H1 (cell line): ENCODE results near the gene PLA2G4D.

ENCODE experiments used
- CHD1 ChIP-seq: IDR thresholded peaks from 2 replicates; pipeline ENCODE4 v1.6.1; 2012; ENCODE audit warnings: low read depth, low read length, improper control_type of control experiment
- NANOG ChIP-seq: IDR thresholded peaks from 2 replicates; pipeline ENCODE4 v1.6.1; 2011; ENCODE audit warnings: low read length, low read depth, mild to moderate bottlenecking, inconsistent platforms; ENCODE audit not compliant: insufficient read depth, poor library complexity, severe bottlenecking
- POLR2A ChIP-seq, 2 experiments: IDR thresholded peaks; 1 replicate in 1 of 2; 2 replicates in 1 of 2; pipeline ENCODE4 v1.6.1; 2011; ENCODE audit warnings: low read depth in 2 of 2, low read length in 2 of 2, mild to moderate bottlenecking in 2 of 2; ENCODE audit errors: control extremely low read depth in 1 of 2
- RFX5 ChIP-seq: IDR thresholded peaks from 2 replicates; pipeline ENCODE4 v1.6.1; 2011; ENCODE audit warnings: low read depth, low read length, improper control_type of control experiment, borderline replicate concordance
- SIN3A ChIP-seq, 2 experiments: IDR thresholded peaks in 1 of 2; conservative IDR thresholded peaks in 1 of 2; 2 replicates each; pipeline ENCODE4 v1.6.1; 2011 to 2012; ENCODE audit warnings: low read length in 2 of 2, improper control_type of control experiment in 1 of 2, low read depth in 1 of 2, mild to moderate bottlenecking in 1 of 2
- TCF12 ChIP-seq: IDR thresholded peaks from 2 replicates; pipeline ENCODE4 v1.6.1; 2011; ENCODE audit warnings: low read depth, mild to moderate bottlenecking, low read length
- TF ChIP-seq, protein P1 (sequence below), 3 experiments: IDR thresholded peaks; 1 replicate in 2 of 3; 2 replicates in 1 of 3; pipeline versions ENCODE4 v1.5.1 to v1.6.1; 2011; ENCODE audit warnings: low read length in 3 of 3, mild to moderate bottlenecking in 3 of 3, inconsistent platforms in 2 of 3, low read depth in 1 of 3, moderate library complexity in 1 of 3; ENCODE audit not compliant: insufficient read depth in 1 of 3; ENCODE audit errors: control extremely low read depth in 1 of 3
- TF ChIP-seq, protein P2 (sequence below): IDR thresholded peaks from 2 replicates; pipeline ENCODE4 v1.6.1; 2011; ENCODE audit warnings: low read depth, mild to moderate bottlenecking, low read length; ENCODE audit not compliant: insufficient read depth

DNA sequence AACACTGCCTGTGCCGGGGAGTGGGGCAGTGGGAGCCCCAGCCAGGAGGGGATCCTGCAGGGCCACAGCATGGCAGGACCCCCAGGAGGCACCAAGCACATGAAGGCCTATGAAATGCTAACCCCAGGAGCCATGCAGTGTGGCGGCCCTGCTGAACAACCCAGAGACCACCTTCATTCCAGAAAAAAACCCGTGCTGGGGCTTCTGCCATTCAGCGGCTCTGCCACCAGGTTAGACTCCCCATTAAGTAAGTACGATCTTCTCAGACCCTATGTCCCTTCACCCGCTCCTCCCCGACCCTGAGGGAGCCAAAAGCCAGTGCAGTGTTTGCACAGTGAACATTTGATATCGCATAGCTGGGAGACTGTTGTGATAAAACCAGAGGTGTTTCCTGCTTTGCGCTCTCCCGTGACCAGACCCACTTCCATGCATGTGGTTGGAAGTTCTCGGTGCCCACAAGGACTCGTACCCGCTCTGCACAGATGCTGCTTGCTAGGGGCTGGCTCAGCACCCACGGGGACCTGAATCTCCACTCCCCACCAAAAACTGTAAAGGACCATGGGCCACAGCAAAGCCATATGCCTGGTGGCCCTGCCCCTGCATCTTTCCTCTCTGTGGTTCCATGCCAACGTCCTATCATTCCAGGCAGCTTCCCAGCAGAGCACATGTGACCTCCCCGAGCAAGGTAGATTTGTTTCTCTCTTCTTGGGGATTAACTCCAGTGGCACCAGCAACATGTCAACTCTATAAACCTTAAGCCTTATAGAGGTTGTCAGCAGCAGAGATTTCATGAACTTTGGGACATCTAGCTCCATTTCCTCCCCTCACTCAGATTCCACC, 5.3 kb downstream of the PLA2G4D start:
- TF ChIP-seq NANOG: no peak
- TF ChIP-seq SIN3A (conservative IDR thresholded peaks at IDR 0.05 in 1 of 2, IDR thresholded peaks at IDR 0.05 in 1 of 2; ENCODE audit: low read depth in 1 of 2, low read length in 2 of 2): no peak
- TF ChIP-seq, protein P1, sequence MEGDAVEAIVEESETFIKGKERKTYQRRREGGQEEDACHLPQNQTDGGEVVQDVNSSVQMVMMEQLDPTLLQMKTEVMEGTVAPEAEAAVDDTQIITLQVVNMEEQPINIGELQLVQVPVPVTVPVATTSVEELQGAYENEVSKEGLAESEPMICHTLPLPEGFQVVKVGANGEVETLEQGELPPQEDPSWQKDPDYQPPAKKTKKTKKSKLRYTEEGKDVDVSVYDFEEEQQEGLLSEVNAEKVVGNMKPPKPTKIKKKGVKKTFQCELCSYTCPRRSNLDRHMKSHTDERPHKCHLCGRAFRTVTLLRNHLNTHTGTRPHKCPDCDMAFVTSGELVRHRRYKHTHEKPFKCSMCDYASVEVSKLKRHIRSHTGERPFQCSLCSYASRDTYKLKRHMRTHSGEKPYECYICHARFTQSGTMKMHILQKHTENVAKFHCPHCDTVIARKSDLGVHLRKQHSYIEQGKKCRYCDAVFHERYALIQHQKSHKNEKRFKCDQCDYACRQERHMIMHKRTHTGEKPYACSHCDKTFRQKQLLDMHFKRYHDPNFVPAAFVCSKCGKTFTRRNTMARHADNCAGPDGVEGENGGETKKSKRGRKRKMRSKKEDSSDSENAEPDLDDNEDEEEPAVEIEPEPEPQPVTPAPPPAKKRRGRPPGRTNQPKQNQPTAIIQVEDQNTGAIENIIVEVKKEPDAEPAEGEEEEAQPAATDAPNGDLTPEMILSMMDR (IDR thresholded peaks at IDR 0.05; ENCODE audit: control extremely low read depth in 1 of 3, insufficient read depth in 1 of 3, low read depth in 1 of 3, low read length in 3 of 3): no peak
- no peak for TF ChIP-seq POLR2A (IDR thresholded peaks at IDR 0.05; ENCODE audit: control extremely low read depth in 1 of 2, low read depth in 2 of 2, low read length in 2 of 2)
- TF ChIP-seq TCF12: no peak
- no peak for TF ChIP-seq RFX5
- no peak for TF ChIP-seq CHD1
- TF ChIP-seq, protein P2, sequence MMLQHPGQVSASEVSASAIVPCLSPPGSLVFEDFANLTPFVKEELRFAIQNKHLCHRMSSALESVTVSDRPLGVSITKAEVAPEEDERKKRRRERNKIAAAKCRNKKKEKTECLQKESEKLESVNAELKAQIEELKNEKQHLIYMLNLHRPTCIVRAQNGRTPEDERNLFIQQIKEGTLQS: no peak
